ENCODE results near the gene NOL8.

DNA sequence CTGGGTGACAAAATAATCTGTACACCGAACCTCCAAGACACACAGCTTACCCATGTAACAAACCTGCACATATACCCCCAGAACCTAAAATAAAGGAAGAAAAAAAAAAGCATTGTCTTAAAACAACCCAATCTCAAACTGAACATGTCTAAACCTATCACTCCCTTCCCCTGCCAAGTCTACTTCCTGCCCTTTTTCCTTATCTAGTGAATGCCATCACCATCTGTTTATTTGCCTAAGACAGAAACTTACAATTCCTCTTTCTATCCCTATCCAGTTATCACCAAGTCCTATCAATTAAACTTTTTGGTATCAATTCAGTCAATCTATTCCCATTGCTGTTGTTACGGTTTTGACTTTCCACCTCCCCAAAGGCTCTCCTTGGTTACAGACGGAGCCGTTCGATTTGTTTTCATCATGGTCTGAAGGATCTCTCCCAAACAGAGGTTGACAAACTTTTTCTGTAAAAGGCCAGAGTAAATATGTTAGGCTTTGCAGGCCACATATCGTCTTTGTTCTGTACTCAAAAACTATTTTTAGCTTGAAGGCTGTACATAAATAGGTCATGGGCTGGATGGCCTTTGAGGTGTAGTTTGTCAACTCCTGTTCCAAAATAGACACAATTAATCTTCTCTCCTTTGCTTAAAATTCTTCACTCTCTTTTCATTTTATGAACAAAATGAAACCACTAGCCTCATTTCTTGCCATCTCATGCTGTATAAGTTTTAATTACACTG lies 12.1 kb downstream of the NOL8 start:
- TF ChIP-seq SP1 (IDR thresholded peaks at IDR 0.05) (no peak), ARNT (IDR thresholded peaks at IDR 0.05) (no peak), FOXM1 (IDR thresholded peaks at IDR 0.05; ENCODE audit: borderline replicate concordance) (no peak), FOXA1 (IDR thresholded peaks at IDR 0.05) (no peak), HDGF (IDR thresholded peaks at IDR 0.05; ENCODE audit: borderline replicate concordance) (no peak), ZNF384 (IDR thresholded peaks at IDR 0.05) (no peak), BHLHE40 (IDR thresholded peaks at IDR 0.05; ENCODE audit: borderline replicate concordance) (no peak), TARDBP (IDR thresholded peaks at IDR 0.05) (no peak), NFRKB (IDR thresholded peaks at IDR 0.05) (no peak), SUZ12 (IDR thresholded peaks at IDR 0.05) (no peak), CTBP1 (IDR thresholded peaks at IDR 0.05; ENCODE audit: borderline replicate concordance) (no peak), ELF4 (IDR thresholded peaks at IDR 0.05) (no peak), L3MBTL2 (conservative IDR thresholded peaks at IDR 0.05) (no peak)
- TF ChIP-seq, protein P1, sequence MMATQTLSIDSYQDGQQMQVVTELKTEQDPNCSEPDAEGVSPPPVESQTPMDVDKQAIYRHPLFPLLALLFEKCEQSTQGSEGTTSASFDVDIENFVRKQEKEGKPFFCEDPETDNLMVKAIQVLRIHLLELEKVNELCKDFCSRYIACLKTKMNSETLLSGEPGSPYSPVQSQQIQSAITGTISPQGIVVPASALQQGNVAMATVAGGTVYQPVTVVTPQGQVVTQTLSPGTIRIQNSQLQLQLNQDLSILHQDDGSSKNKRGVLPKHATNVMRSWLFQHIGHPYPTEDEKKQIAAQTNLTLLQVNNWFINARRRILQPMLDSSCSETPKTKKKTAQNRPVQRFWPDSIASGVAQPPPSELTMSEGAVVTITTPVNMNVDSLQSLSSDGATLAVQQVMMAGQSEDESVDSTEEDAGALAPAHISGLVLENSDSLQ (IDR thresholded peaks at IDR 0.05): no peak
